WTC11 (cell line): ENCODE data around the gene CEP350. TPM values are rescaled to one million over a fixed set of nuclear protein-coding genes. Genes with fewer than 3 reads are reported as not detected.

Experiments used
- ATAC-seq: fragments of 200-7000 bp; cut with Tn5 transposase; 2 replicates; pipeline ENCODE4 v1.10.0; 2021; ENCODE audit warnings: mild to moderate bottlenecking, moderate library complexity
- CTCF ChIA-PET: fragments of 300-600 bp; sonication (Branson Sonifier 250); formaldehyde crosslinking; loops from one replicate; lab custom pipeline; 2021; ENCODE audit warnings: antibody characterized with exemption; lab: Charles Lee
- POLR2A ChIA-PET: fragments of 350-600 bp; sonication (Branson Sonifier 250); formaldehyde crosslinking; loops from one replicate; lab custom pipeline; 2021; ENCODE audit warnings: antibody characterized with exemption; lab: Charles Lee
- DNase-seq: peaks from one replicate; pipeline ENCODE4 v3.0.0; 2021; ENCODE audit warnings: low spot score
- H3K27ac Mint-ChIP-seq: 2 replicates; pipeline ENCODE4 v1.8.0; 2021; ENCODE audit warnings: mixed read lengths
- H3K27me3 Mint-ChIP-seq: 2 replicates; pipeline ENCODE4 v1.8.0; 2021; ENCODE audit warnings: low read depth, mild to moderate bottlenecking, moderate library complexity, mixed read lengths
- H3K36me3 Mint-ChIP-seq: 2 replicates; pipeline ENCODE4 v1.8.0; 2021; ENCODE audit warnings: mixed read lengths
- H3K4me1 Mint-ChIP-seq: 2 replicates; pipeline ENCODE4 v1.8.0; 2022; ENCODE audit warnings: mixed read lengths
- H3K4me3 Mint-ChIP-seq: 2 replicates; pipeline ENCODE4 v1.8.0; 2021; ENCODE audit warnings: mild to moderate bottlenecking, moderate library complexity, mixed read lengths
- H3K9me3 Mint-ChIP-seq: 2 replicates; pipeline ENCODE4 v1.8.0; 2021; ENCODE audit warnings: mixed read lengths
- CDX4 ChIP-seq: fragments of 250-450 bp; sonication (Bioruptor Pico); IDR thresholded peaks from 2 replicates; pipeline ENCODE4 v1.9.0; 2021; ENCODE audit warnings: moderate library complexity, mild to moderate bottlenecking, inconsistent platforms, borderline replicate concordance
- CREB1 ChIP-seq: sonication (generic); formaldehyde crosslinking; IDR thresholded peaks from 2 replicates; pipeline ENCODE4 v1.8.0; 2023; ENCODE audit warnings: mild to moderate bottlenecking, missing genetic modification reagents
- E2F4 ChIP-seq: sonication (generic); formaldehyde crosslinking; IDR thresholded peaks from 2 replicates; pipeline ENCODE4 v1.8.1; 2022; ENCODE audit warnings: low read depth, mild to moderate bottlenecking, moderate library complexity, missing genetic modification reagents, borderline replicate concordance
- GRHL2 ChIP-seq: fragments of 250-450 bp; sonication (Bioruptor Pico); IDR thresholded peaks from 2 replicates; pipeline ENCODE4 v1.8.0; 2022; ENCODE audit warnings: mild to moderate bottlenecking, moderate library complexity; ENCODE audit not compliant: insufficient replicate concordance, severe bottlenecking
- MAX ChIP-seq: sonication (generic); formaldehyde crosslinking; IDR thresholded peaks from 2 replicates; pipeline ENCODE4 v1.8.0; 2022; ENCODE audit warnings: mild to moderate bottlenecking, missing genetic modification reagents
- MLX ChIP-seq: sonication (generic); formaldehyde crosslinking; IDR thresholded peaks from 2 replicates; pipeline ENCODE4 v1.8.1; 2023; ENCODE audit warnings: mild to moderate bottlenecking, missing genetic modification reagents, moderate library complexity
- MYBL2 ChIP-seq: sonication (generic); formaldehyde crosslinking; IDR thresholded peaks from 2 replicates; pipeline ENCODE4 v1.8.1; 2023; ENCODE audit warnings: mild to moderate bottlenecking, moderate library complexity, missing genetic modification reagents
- PREB ChIP-seq: sonication (generic); formaldehyde crosslinking; IDR thresholded peaks from 2 replicates; pipeline ENCODE4 v1.8.1; 2022; ENCODE audit warnings: mild to moderate bottlenecking, missing genetic modification reagents, moderate library complexity, borderline replicate concordance
- PRRX2 ChIP-seq: fragments of 250-450 bp; sonication (Bioruptor Pico); IDR thresholded peaks from 2 replicates; pipeline ENCODE4 v1.8.0; 2021; ENCODE audit warnings: mild to moderate bottlenecking
- SMAD3 ChIP-seq: sonication (generic); formaldehyde crosslinking; IDR thresholded peaks from 2 replicates; pipeline ENCODE4 v1.8.0; 2022; ENCODE audit warnings: missing genetic modification reagents, mild to moderate bottlenecking, borderline replicate concordance
- TP53 ChIP-seq: sonication (generic); formaldehyde crosslinking; IDR thresholded peaks from 2 replicates; pipeline ENCODE4 v1.8.1; 2023; ENCODE audit warnings: mild to moderate bottlenecking, missing genetic modification reagents
- ZNF219 ChIP-seq: sonication (generic); formaldehyde crosslinking; IDR thresholded peaks from 2 replicates; pipeline ENCODE4 v1.8.0; 2023; ENCODE audit warnings: missing genetic modification reagents, mild to moderate bottlenecking, borderline replicate concordance
- ZNF263 ChIP-seq: sonication (generic); formaldehyde crosslinking; IDR thresholded peaks from 2 replicates; pipeline ENCODE4 v1.8.1; 2022; ENCODE audit warnings: low read depth, mild to moderate bottlenecking, moderate library complexity, missing genetic modification reagents
- ZNF532 ChIP-seq: fragments of 250-450 bp; sonication (Bioruptor Pico); IDR thresholded peaks from 2 replicates; pipeline ENCODE4 v1.9.0; 2021; ENCODE audit warnings: mild to moderate bottlenecking, borderline replicate concordance
- total RNA-seq: library from RNA; stranded (reverse); gene quantifications from 3 replicates; pipeline ENCODE4 v1.2.3, GENCODE V29; 2021

Gene CEP350
- total RNA-seq, 1 experiment from 2014 or later: 34.2 TPM

GRCh38 chr1:179929955-179930798 is 24.4 kb upstream of the CEP350 start:
- ATAC-seq: no peak
- DNase-seq: no peak
- Mint-ChIP-seq H3K36me3 (no peaks in the 10 kb centered on the region), H3K4me3 (no peak overlapping the region), H3K4me1 (no peaks in the 10 kb centered on the region; the same call in 1 of the 2 replicates), H3K27me3 (no peaks in the 10 kb centered on the region), H3K27ac (no peak overlapping the region), H3K9me3 (no peaks in the 10 kb centered on the region)
- no peak for TF ChIP-seq MAX (CRISPR knock-in tag)
- TF ChIP-seq MLX: no peak
- ChIA-PET POLR2A (interaction anchor here (0.6 kb wide), 1 partner anchor 897 kb away, joined by 5 read pairs; no protein-coding TSS in a partner anchor), CTCF (no interaction called here)

GRCh38 chr1:179930867-179931266 is 23.7 kb upstream of the CEP350 start:
- Mint-ChIP-seq H3K9me3 (no peaks in the 10 kb centered on the region), H3K4me3 (no peak overlapping the region), H3K27ac (no peak overlapping the region), H3K4me1 (no peaks in the 10 kb centered on the region; the same call in 1 of the 2 replicates), H3K27me3 (no peaks in the 10 kb centered on the region), H3K36me3 (no peaks in the 10 kb centered on the region)
- ChIA-PET CTCF (no interaction called here), POLR2A (interaction anchor here (0.6 kb wide), 1 partner anchor 896 kb away, joined by 5 read pairs; no protein-coding TSS in a partner anchor)
- ATAC-seq: no peak
- no peak for DNase-seq
- TF ChIP-seq PRRX2 (CRISPR knock-in tag): no peak
- TF ChIP-seq ZNF532 (CRISPR knock-in tag): no peak
- no peak for TF ChIP-seq CREB1 (CRISPR knock-in tag)
- TF ChIP-seq MYBL2 (CRISPR knock-in tag): no peak
- no peak for TF ChIP-seq PREB (CRISPR knock-in tag)
- TF ChIP-seq GRHL2 (CRISPR knock-in tag): no peak
- TF ChIP-seq ZNF263 (CRISPR knock-in tag): no peak
- no peak for TF ChIP-seq SMAD3 (CRISPR knock-in tag)
- TF ChIP-seq CDX4 (CRISPR knock-in tag): no peak
- no peak for TF ChIP-seq ZNF219 (CRISPR knock-in tag)
- TF ChIP-seq TP53 (CRISPR knock-in tag): no peak
- no peak for TF ChIP-seq E2F4
